ENCODE measurements around the gene FOSB. TPM values are rescaled to one million over a fixed set of nuclear protein-coding genes. Genes with fewer than 3 reads are reported as not detected.

Gene FOSB
- total and polyA plus RNA-seq, 11 donors = 0.23 to 107 (median 1.1) TPM

- Histone ChIP-seq H3K27me3 (no peaks in the 10 kb centered on the region), H3K4me1 (peaks cover 2 to 51% (median 26%) of the 10 kb centered on the region in 12 donors), H3K9me3 (no peaks in the 10 kb centered on the region), H3K4me3 (no peak overlapping the region), H3K27ac (peak overlapping the region in 1 of 12 donors; percentile 53), H3K36me3 (peaks cover 0 to 61% (median 40%) of the 10 kb centered on the region in 9 donors)
- ATAC-seq = no peak
- intact Hi-C loops (cut with DNase I) = loop anchor here in 3 of 10 donors (10.0 kb wide), 3 partner anchors 54 to 224 kb away; partner anchors contain the start of gene OPA3 (in 1 of the 3)
- DNase-seq = peak in 1 of 5 donors; percentile 33
- TF ChIP-seq POLR2A (IDR thresholded peaks at IDR 0.05) (no peak), CTCF (IDR thresholded peaks at IDR 0.05) (no peak)
- 82 to 87% (median 85%) methylated on average over 10 of the region's 10 CpGs for WGBS, 4 donors
Observed at GRCh38 chr19:45420356-45420755, 47.4 kb upstream of the FOSB start.

- 87 to 95% (median 94%) methylated on average over 6 of the region's 6 CpGs for WGBS, 4 donors
- no peak for ATAC-seq
- Histone ChIP-seq H3K4me1 (peaks cover 2 to 56% (median 27%) of the 10 kb centered on the region in 12 donors), H3K36me3 (peaks cover 0 to 57% (median 36%) of the 10 kb centered on the region in 9 donors), H3K27me3 (no peaks in the 10 kb centered on the region), H3K9me3 (no peaks in the 10 kb centered on the region), H3K4me3 (no peak overlapping the region), H3K27ac (no peak overlapping the region)
- intact Hi-C loops (cut with DNase I) = loop anchor here in 3 of 10 donors (10.0 kb wide), 3 partner anchors 54 to 224 kb away; partner anchors contain the start of gene OPA3 (in 1 of the 3)
- no peak for TF ChIP-seq CTCF (IDR thresholded peaks at IDR 0.05)
- TF ChIP-seq POLR2A (IDR thresholded peaks at IDR 0.05) = no peak
- DNase-seq = peak in 1 of 5 donors; percentile 28
Observed at GRCh38 chr19:45420871-45421270, 46.9 kb upstream of the FOSB start.

GRCh38 chr19:45421947-45422498, 45.8 kb upstream of the FOSB start:
- Histone ChIP-seq H3K27me3 (no peaks in the 10 kb centered on the region), H3K9me3 (no peaks in the 10 kb centered on the region), H3K36me3 (peaks cover 0 to 45% (median 24%) of the 10 kb centered on the region in 9 donors), H3K4me3 (no peak overlapping the region), H3K4me1 (peaks cover 2 to 64% (median 25%) of the 10 kb centered on the region in 12 donors), H3K27ac (peak overlapping the region in 2 of 12 donors; percentile 13 to 98)
- no peak for ATAC-seq
- peak in 1 of 5 donors; percentile 32 for DNase-seq
- TF ChIP-seq CTCF (IDR thresholded peaks at IDR 0.05) = no peak
- TF ChIP-seq POLR2A (IDR thresholded peaks at IDR 0.05) = no peak
- 74 to 86% (median 84%) methylated on average over 6 of the region's 6 CpGs for WGBS, 4 donors
- intact Hi-C loops (cut with DNase I) = loop anchor here in 4 of 10 donors (2.0 to 10.0 kb wide), 4 partner anchors 15 to 223 kb away; partner anchors contain the start of genes POLR1G (in 3 of the 4) and OPA3 (in 1 of the 4)

GRCh38 chr19:45423033-45423588, 44.7 kb upstream of the FOSB start:
- Histone ChIP-seq H3K36me3 (peaks cover 0 to 35% (median 13%) of the 10 kb centered on the region in 9 donors), H3K4me3 (peak overlapping the region; percentile 38 to 83 (median 70)), H3K4me1 (peaks cover 2 to 73% (median 29%) of the 10 kb centered on the region in 12 donors), H3K27ac (peak overlapping the region; percentile 66 to 98 (median 92)), H3K27me3 (no peaks in the 10 kb centered on the region), H3K9me3 (no peaks in the 10 kb centered on the region)
- no peak for TF ChIP-seq POLR2A (IDR thresholded peaks at IDR 0.05)
- TF ChIP-seq CTCF (IDR thresholded peaks at IDR 0.05) = no peak
- DNase-seq (no peak), ATAC-seq (no peak)
- intact Hi-C loops (cut with DNase I) = loop anchor here in 4 of 10 donors (2.0 to 10.0 kb wide), 4 partner anchors 16 to 222 kb away; partner anchors contain the start of genes POLR1G (in 3 of the 4) and OPA3 (in 1 of the 4)
- WGBS, 4 donors = 13 to 16% (median 16%) methylated on average over 20 of the region's 20 CpGs
